CD4-positive, alpha-beta T cell (primary cell): Measurements from ENCODE around the gene BCLAF1. TPM values are rescaled to one million over a fixed set of nuclear protein-coding genes. Genes with fewer than 3 reads are reported as not detected.
"Not testable (repeated sequence)": the region's sequence is repeated elsewhere in the genome, so short reads cannot be mapped to it uniquely, and the experiment has no call there.

Source experiments
- ATAC-seq: fragments of 200-7000 bp; cut with Tn5 transposase; one replicate; pipeline ENCODE4 v1.10.0; 2022; ENCODE audit warnings: mild to moderate bottlenecking; ENCODE audit not compliant: poor library complexity
- CTCF ChIA-PET: fragments of 350-600 bp; sonication (Branson Sonifier 250); formaldehyde crosslinking; loops from one replicate; lab custom pipeline; 2021; ENCODE audit warnings: antibody characterized with exemption, inconsistent platforms; lab: Charles Lee
- POLR2A ChIA-PET: fragments of 350-600 bp; sonication (Branson Sonifier 250); formaldehyde crosslinking; loops from one replicate; lab custom pipeline; 2021; ENCODE audit warnings: antibody characterized with exemption, inconsistent platforms; lab: Charles Lee
- DNase-seq, 14 experiments: peaks; one replicate each; pipeline ENCODE4 v3.0.0-alpha.2; 2013 to 2020; ENCODE audit warnings: mixed read lengths in 2 of 14
- H3K27ac ChIP-seq, 2 donors: one replicate each; pipeline versions ENCODE4 v1.5.1 to v1.7.0; 2013; ENCODE audit warnings: low read length in 2 of 2, low read depth in 1 of 2, mild to moderate bottlenecking in 1 of 2
- H3K27me3 ChIP-seq, 2 experiments: 1 replicate in 1 of 2; 2 replicates in 1 of 2; pipeline versions ENCODE4 v1.6.1 to v1.7.0; 2013; ENCODE audit warnings: low read length in 2 of 2, control low read depth in 1 of 2, mild to moderate bottlenecking in 1 of 2, moderate library complexity in 1 of 2; ENCODE audit not compliant: insufficient read depth in 2 of 2, control insufficient read depth in 1 of 2
- H3K36me3 ChIP-seq: one replicate; pipeline ENCODE4 v1.6.1; 2013; ENCODE audit warnings: low read length, control low read depth; ENCODE audit not compliant: insufficient read depth
- H3K4me1 ChIP-seq: one replicate; pipeline ENCODE4 v1.6.1; 2013; ENCODE audit warnings: low read length, control low read depth; ENCODE audit not compliant: insufficient read depth
- H3K4me3 ChIP-seq: one replicate; pipeline ENCODE4 v1.5.1; 2013; ENCODE audit warnings: mild to moderate bottlenecking, low read length, moderate library complexity
- H3K9me3 ChIP-seq, 2 experiments: 1 replicate in 1 of 2; 2 replicates in 1 of 2; pipeline versions ENCODE4 v1.6.1 to v1.7.0; 2013; ENCODE audit warnings: low read length in 2 of 2, mild to moderate bottlenecking in 2 of 2, control low read depth in 1 of 2, moderate library complexity in 1 of 2; ENCODE audit not compliant: control insufficient read depth in 1 of 2, insufficient read depth in 1 of 2
- H3K27ac Mint-ChIP-seq: one replicate; pipeline ENCODE4 v1.8.0; 2020; ENCODE audit warnings: mixed read lengths
- H3K27me3 Mint-ChIP-seq: one replicate; pipeline ENCODE4 v1.8.0; 2021; ENCODE audit warnings: mixed read lengths
- H3K36me3 Mint-ChIP-seq: one replicate; pipeline ENCODE4 v1.8.0; 2021; ENCODE audit warnings: low read depth, mixed read lengths
- H3K4me1 Mint-ChIP-seq: one replicate; pipeline ENCODE4 v1.8.0; 2021; ENCODE audit warnings: low read depth, mixed read lengths
- H3K4me3 Mint-ChIP-seq: one replicate; pipeline ENCODE4 v1.8.0; 2020; ENCODE audit warnings: mild to moderate bottlenecking, mixed read lengths
- H3K9me3 Mint-ChIP-seq: one replicate; pipeline ENCODE4 v1.8.0; 2020; ENCODE audit warnings: mixed read lengths
- CTCF ChIP-seq: fragments of 200-600 bp; IDR thresholded peaks from one replicate; pipeline ENCODE4 v1.8.0; 2022; ENCODE audit warnings: antibody characterized with exemption, mild to moderate bottlenecking
- intact Hi-C, 2 experiments: fragments of 100-400 bp; cut with DNase I in 1 of 2; cut with micrococcal nuclease in 1 of 2; formaldehyde crosslinking; loops; one replicate each; pipeline versions ENCODE4 v1.15.1 to v1.9.0; 2023 to 2025; cut with DNase I, micrococcal nuclease
- total RNA-seq, 174 experiments: library from RNA in 2 of 174; stranded (reverse) in 2 of 174; gene quantifications; one replicate each; pipeline ENCODE4 v1.2.3 and lab custom pipeline; 2021 to 2026

Gene BCLAF1
- total RNA-seq, 2 experiments from 2014 or later, result 484 to 501 TPM

GRCh38 chr6:136309171-136309570, 19.5 kb upstream of the BCLAF1 start:
- TF ChIP-seq CTCF, result no peak
- no peaks in the 10 kb centered on the region for H3K4me1 ChIP-seq
- Mint-ChIP-seq H3K27ac (no peak overlapping the region), H3K27me3 (no peaks in the 10 kb centered on the region), H3K4me1 (no peaks in the 10 kb centered on the region), H3K4me3 (no peak overlapping the region), H3K36me3 (no peaks in the 10 kb centered on the region), H3K9me3 (no peaks in the 10 kb centered on the region)
- H3K27ac ChIP-seq, result no peak overlapping the region
- ATAC-seq (no peak), DNase-seq (no peak)
- H3K36me3 ChIP-seq, result no peaks in the 10 kb centered on the region
- ChIA-PET POLR2A (no interaction called here), CTCF (interaction anchor here (1.3 kb wide), 1 partner anchor 8 kb away, joined by 3 read pairs; no protein-coding TSS in a partner anchor)
- H3K4me3 ChIP-seq, result no peak overlapping the region
- intact Hi-C loops, result no loop called here
- no peaks in the 10 kb centered on the region for H3K27me3 ChIP-seq
- no peaks in the 10 kb centered on the region for H3K9me3 ChIP-seq

- H3K9me3 Mint-ChIP-seq, H3K4me3 ChIP-seq, ATAC-seq, H3K36me3 ChIP-seq, H3K4me1 ChIP-seq, intact Hi-C loops, H3K27me3 Mint-ChIP-seq, DNase-seq, H3K4me3 Mint-ChIP-seq, H3K27ac Mint-ChIP-seq, H3K27ac ChIP-seq, H3K9me3 ChIP-seq, H3K36me3 Mint-ChIP-seq, H3K4me1 Mint-ChIP-seq, H3K27me3 ChIP-seq, POLR2A ChIA-PET: not testable (repeated sequence)
- CTCF ChIA-PET, result interaction anchor here (1.3 kb wide), 1 partner anchor 9 kb away, joined by 3 read pairs; no protein-coding TSS in a partner anchor
These were observed 18.8 kb upstream of the BCLAF1 start for GRCh38 chr6:136308469-136308868.

- ATAC-seq (no peak), DNase-seq (no peak)
- no peak overlapping the region for H3K4me3 ChIP-seq
- no peaks in the 10 kb centered on the region for H3K9me3 ChIP-seq
- Mint-ChIP-seq H3K4me1 (no peaks in the 10 kb centered on the region), H3K9me3 (no peaks in the 10 kb centered on the region), H3K27ac (no peak overlapping the region), H3K4me3 (no peak overlapping the region), H3K36me3 (no peaks in the 10 kb centered on the region), H3K27me3 (peaks cover 8% of the 10 kb centered on the region)
- no peak overlapping the region for H3K27ac ChIP-seq
- CTCF ChIA-PET, result no interaction called here
- no peaks in the 10 kb centered on the region for H3K36me3 ChIP-seq
- intact Hi-C loops, result no loop called here
- POLR2A ChIA-PET, result interaction anchor here (1.3 kb wide), 1 partner anchor 17 kb away, joined by 3 read pairs; no protein-coding TSS in a partner anchor
- no peaks in the 10 kb centered on the region for H3K4me1 ChIP-seq
- TF ChIP-seq CTCF, result no peak
- no peaks in the 10 kb centered on the region for H3K27me3 ChIP-seq
These were observed 17.7 kb upstream of the BCLAF1 start for GRCh38 chr6:136307351-136307750.

- Mint-ChIP-seq H3K4me3 (no peak overlapping the region), H3K9me3 (no peaks in the 10 kb centered on the region), H3K27ac (no peak overlapping the region), H3K4me1 (no peaks in the 10 kb centered on the region), H3K27me3 (peaks cover 8% of the 10 kb centered on the region), H3K36me3 (no peaks in the 10 kb centered on the region)
- TF ChIP-seq CTCF, result no peak
- Histone ChIP-seq H3K9me3 (no peaks in the 10 kb centered on the region), H3K36me3 (no peaks in the 10 kb centered on the region), H3K4me3 (no peak overlapping the region), H3K27me3 (no peaks in the 10 kb centered on the region), H3K4me1 (no peaks in the 10 kb centered on the region), H3K27ac (no peak overlapping the region)
- DNase-seq (no peak), ATAC-seq (no peak)
- ChIA-PET POLR2A (interaction anchor here (1.3 kb wide), 1 partner anchor 16 kb away, joined by 3 read pairs; no protein-coding TSS in a partner anchor), CTCF (no interaction called here)
- intact Hi-C loops, result no loop called here
These were observed 16.8 kb upstream of the BCLAF1 start for GRCh38 chr6:136306466-136306865.
